Suprapubic skin (tissue), 4 donors: Measurements from ENCODE around the gene LRIG1. TPM values are rescaled to one million over a fixed set of nuclear protein-coding genes. Genes with fewer than 3 reads are reported as not detected.

Source experiments
- DNase-seq, 2 donors: peaks; one replicate each; pipeline ENCODE4 v3.0.0-alpha.2; 2019; ENCODE audit warnings: low spot score in 2 of 2
- H3K27ac ChIP-seq: fragments of 200-600 bp; sonication (generic); one replicate; pipeline ENCODE4 v1.5.1; 2019
- H3K27me3 ChIP-seq: fragments of 200-600 bp; sonication (generic); one replicate; pipeline ENCODE4 v1.5.1; 2019
- H3K36me3 ChIP-seq: fragments of 200-600 bp; sonication (generic); one replicate; pipeline ENCODE4 v1.5.1; 2019
- H3K4me1 ChIP-seq: fragments of 200-600 bp; sonication (generic); one replicate; pipeline ENCODE4 v1.5.1; 2019
- H3K4me3 ChIP-seq: fragments of 200-600 bp; sonication (generic); one replicate; pipeline ENCODE4 v1.5.1; 2019; ENCODE audit warnings: mild to moderate bottlenecking
- H3K9me3 ChIP-seq: fragments of 200-600 bp; sonication (generic); one replicate; pipeline ENCODE4 v1.5.1; 2019
- CTCF ChIP-seq, 2 donors: fragments of 200-600 bp in 1 of 2; fragments of 450-650 bp in 1 of 2; sonication (generic) in 1 of 2; IDR thresholded peaks; one replicate each; pipeline ENCODE4 v1.5.1; 2016 to 2019; ENCODE audit warnings: antibody characterized with exemption in 2 of 2, mild to moderate bottlenecking in 1 of 2, moderate library complexity in 1 of 2
- EP300 ChIP-seq: sonication (generic); formaldehyde crosslinking; IDR thresholded peaks from one replicate; pipeline ENCODE4 v1.6.1; 2017; ENCODE audit warnings: antibody characterized with exemption
- POLR2A ChIP-seq, 2 donors: fragments of 450-650 bp; IDR thresholded peaks; one replicate each; pipeline ENCODE4 v1.6.1; 2017; ENCODE audit warnings: antibody characterized with exemption in 2 of 2, mild to moderate bottlenecking in 2 of 2, moderate library complexity in 2 of 2
- POLR2AphosphoS5 ChIP-seq, 3 donors: sonication (generic); formaldehyde crosslinking; IDR thresholded peaks; one replicate each; pipeline ENCODE4 v1.6.1; 2017; ENCODE audit warnings: antibody characterized with exemption in 3 of 3
- WGBS: methylation state at CpG from one replicate; pipeline ENCODE4 v1.1.5; 2018; 5-methylcytosine and 5-hydroxymethylcytosine counted together
- total RNA-seq, 4 donors: library from RNA; depleted of rRNA; stranded (reverse); fragments of >200 nt; gene quantifications; one replicate each; pipeline ENCODE4 v1.1.0, GENCODE V29; 2016

The LRIG1 gene
- total RNA-seq, 4 donors from 2014 or later: 69.1 to 88.0 (median 78.9) TPM

GRCh38 chr3:66385066-66385465 is 115.8 kb downstream of the LRIG1 start:
- H3K36me3 ChIP-seq: peaks cover 70% of the 10 kb centered on the region
- H3K27ac ChIP-seq: no peak overlapping the region
- no peaks in the 10 kb centered on the region for H3K9me3 ChIP-seq
- no peak for TF ChIP-seq POLR2AphosphoS5 (IDR thresholded peaks at IDR 0.05)
- no peak for TF ChIP-seq POLR2A (IDR thresholded peaks at IDR 0.05)
- no peak for TF ChIP-seq EP300
- TF ChIP-seq CTCF (IDR thresholded peaks at IDR 0.05): no peak
- no peak overlapping the region for H3K4me3 ChIP-seq
- H3K27me3 ChIP-seq: no peaks in the 10 kb centered on the region
- DNase-seq: no peak
- no peaks in the 10 kb centered on the region for H3K4me1 ChIP-seq

DNA sequence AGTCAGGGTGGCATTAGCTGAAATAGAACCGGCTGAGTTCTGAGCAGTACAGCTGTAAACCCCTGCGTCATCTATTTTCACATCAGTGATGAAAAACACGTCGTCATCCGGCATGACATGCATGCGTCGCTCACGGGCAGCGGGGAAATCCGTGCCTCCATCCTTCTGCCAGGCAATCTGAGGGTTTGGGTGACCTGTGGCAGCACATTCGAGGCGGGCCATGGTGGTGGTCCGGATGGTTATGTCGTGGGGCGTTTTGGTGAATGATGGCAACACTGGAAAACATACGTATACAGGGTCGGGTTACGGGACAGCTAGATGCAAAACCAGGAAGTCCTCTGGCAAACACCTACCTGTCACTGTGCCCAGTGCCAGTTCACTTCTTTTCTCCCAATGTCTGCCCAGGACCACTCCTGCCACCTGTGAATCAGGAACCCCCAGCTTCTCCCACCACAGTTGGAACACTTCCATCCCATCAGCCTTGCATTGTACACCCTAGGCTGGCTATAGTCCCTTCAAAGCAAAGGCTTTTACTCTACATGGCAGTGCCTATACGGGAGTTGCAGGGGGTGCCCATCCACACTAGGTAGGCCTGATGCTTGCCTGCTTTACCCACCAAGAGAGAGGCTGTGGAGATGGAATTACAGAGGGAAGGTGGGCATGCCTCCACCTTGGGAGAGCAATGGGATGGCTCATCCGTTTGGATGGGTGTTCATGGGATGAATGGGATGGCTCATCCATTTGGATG is 116.7 kb downstream of the LRIG1 start:
- H3K36me3 ChIP-seq: peaks cover 79% of the 10 kb centered on the region
- H3K27me3 ChIP-seq: no peaks in the 10 kb centered on the region
- TF ChIP-seq POLR2AphosphoS5 (IDR thresholded peaks at IDR 0.05) (no peak), CTCF (IDR thresholded peaks at IDR 0.05) (no peak), EP300 (no peak), POLR2A (IDR thresholded peaks at IDR 0.05) (no peak)
- H3K4me3 ChIP-seq: no peak overlapping the region
- no peak overlapping the region for H3K27ac ChIP-seq
- no peak for DNase-seq
- WGBS: 93% methylated on average over 20 of the region's 20 CpGs
- no peaks in the 10 kb centered on the region for H3K4me1 ChIP-seq
- no peaks in the 10 kb centered on the region for H3K9me3 ChIP-seq

DNA sequence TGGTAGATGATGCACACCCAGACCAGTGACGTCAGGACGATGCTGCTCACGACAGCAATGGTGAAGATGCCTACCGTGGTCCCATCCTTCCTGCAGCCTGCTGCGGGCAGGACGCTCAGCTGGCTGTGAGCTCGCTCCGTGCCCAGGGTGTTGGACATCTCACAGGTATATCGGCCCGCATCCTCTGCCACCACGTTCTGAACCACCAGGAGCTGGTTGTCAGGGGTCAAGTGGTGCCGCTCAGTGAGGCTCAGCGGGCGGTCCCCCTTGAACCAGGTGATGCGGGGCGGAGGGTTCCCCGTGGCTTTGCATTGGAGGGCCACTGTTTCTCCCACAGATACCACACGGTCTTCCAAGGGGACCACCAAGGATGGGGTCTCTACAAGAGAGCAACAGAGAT is 117.8 kb downstream of the LRIG1 start:
- no peak for TF ChIP-seq POLR2AphosphoS5 (IDR thresholded peaks at IDR 0.05)
- Histone ChIP-seq H3K27ac (no peak overlapping the region), H3K27me3 (no peaks in the 10 kb centered on the region), H3K36me3 (peaks cover 89% of the 10 kb centered on the region), H3K4me3 (no peak overlapping the region), H3K9me3 (no peaks in the 10 kb centered on the region), H3K4me1 (no peaks in the 10 kb centered on the region)
- no peak for DNase-seq
- WGBS: no CpG with 5 or more reads among the region's 18 CpGs

DNA sequence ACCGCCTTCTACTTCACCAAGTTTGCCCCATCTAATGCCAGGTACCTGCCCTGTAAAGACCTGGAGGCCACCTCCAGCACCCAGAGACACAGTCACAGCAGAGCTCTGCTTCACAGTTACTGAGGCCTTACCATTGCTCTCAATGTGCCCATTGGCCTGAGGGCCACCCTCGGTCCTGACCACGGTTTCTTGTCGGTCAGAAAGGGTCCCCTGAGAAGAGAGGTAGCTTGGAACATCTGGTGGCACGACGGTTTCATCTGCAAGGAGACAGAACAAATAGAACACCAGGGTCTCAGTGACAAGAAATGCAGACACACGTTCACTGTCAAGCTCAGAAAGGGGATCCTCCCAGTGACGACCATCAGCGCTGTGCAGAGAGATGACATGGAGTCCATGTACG is 118.7 kb downstream of the LRIG1 start:
- TF ChIP-seq EP300: no peak
- TF ChIP-seq CTCF (IDR thresholded peaks at IDR 0.05): no peak
- TF ChIP-seq POLR2A (IDR thresholded peaks at IDR 0.05): no peak
- TF ChIP-seq POLR2AphosphoS5 (IDR thresholded peaks at IDR 0.05): no peak
- 92% methylated on average over 10 of the region's 10 CpGs for WGBS
- no peak for DNase-seq
- Histone ChIP-seq H3K9me3 (no peaks in the 10 kb centered on the region), H3K4me1 (no peaks in the 10 kb centered on the region), H3K27ac (no peak overlapping the region), H3K27me3 (no peaks in the 10 kb centered on the region), H3K4me3 (no peak overlapping the region), H3K36me3 (peaks cover 96% of the 10 kb centered on the region)

DNA sequence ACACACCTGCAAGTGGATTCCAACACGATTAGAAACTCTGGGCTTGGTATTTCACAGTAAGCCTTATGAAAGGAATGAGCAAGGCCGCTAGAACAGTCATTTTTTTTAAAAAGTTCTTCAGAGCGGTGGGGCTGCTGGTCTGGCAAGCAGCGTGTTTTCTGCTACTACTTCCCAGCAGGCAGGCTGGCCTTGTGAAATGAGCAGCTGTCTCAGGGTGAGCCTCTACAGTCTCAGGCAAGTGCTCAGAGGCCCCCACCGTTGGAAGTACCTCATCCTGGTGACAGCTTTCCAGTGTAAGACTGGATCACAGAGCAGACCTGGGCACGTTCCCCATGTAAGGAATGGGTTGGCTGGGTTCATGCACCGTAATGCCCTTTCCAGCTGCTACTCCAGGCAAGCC is 119.2 kb downstream of the LRIG1 start:
- Histone ChIP-seq H3K4me1 (no peaks in the 10 kb centered on the region), H3K4me3 (no peak overlapping the region), H3K27me3 (no peaks in the 10 kb centered on the region), H3K27ac (no peak overlapping the region), H3K9me3 (no peaks in the 10 kb centered on the region), H3K36me3 (peaks cover 96% of the 10 kb centered on the region)
- WGBS: 62% methylated on average over 7 of the region's 7 CpGs
- no peak for DNase-seq
- TF ChIP-seq CTCF (IDR thresholded peaks at IDR 0.05): no peak
- no peak for TF ChIP-seq EP300
- TF ChIP-seq POLR2AphosphoS5 (IDR thresholded peaks at IDR 0.05): no peak
- TF ChIP-seq POLR2A (IDR thresholded peaks at IDR 0.05): no peak
